HG02623 (cell line): ENCODE measurements around the gene EFNB2.

Experiments
- ATAC-seq: cut with Tn5 transposase; IDR thresholded peaks from one replicate; pipeline ENCODE4 v1.9.1; 2021; ENCODE audit warnings: moderate library complexity; ENCODE audit not compliant: unreplicated experiment

Gene EFNB2

DNA sequence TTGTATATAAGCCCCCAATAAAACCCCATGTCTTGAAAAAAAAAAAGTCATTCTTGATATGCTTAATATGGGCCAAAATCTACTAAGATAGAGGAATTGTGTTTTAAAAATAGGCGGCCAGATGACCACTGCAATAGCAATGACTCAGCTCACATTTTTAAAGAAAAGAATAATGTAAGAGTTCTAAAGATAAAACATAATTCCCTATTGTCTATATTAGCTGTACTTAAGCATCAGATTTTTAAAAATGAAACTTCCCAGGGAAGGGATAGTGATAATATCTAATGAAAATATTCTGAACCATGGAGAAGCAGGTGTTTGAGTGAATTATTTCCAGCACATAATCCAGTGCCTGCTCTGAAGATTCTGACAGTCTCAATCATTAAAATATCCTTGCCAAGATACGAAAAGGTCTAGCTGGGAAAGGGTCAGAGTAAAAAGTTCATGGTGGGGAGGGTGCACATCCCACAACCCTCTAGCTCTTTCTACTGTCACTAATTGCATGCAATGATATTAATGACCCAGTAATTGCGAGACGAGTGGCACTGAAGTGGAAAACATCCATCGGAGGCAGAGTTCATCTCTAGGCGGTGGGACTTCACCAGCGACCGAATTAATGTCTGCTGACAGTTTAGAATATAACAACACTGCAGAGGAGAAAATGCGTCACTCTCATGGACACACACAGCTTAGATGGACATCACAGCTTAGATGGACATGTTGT is 31.6 kb downstream of the EFNB2 start:
- ATAC-seq: no peak

GRCh38 chr13:106503272-106503671 is 32.2 kb downstream of the EFNB2 start:
- ATAC-seq: no peak

- no peak for ATAC-seq
These were observed 35.0 kb downstream of the EFNB2 start for GRCh38 chr13:106500445-106500844.

- peak; percentile 62 for ATAC-seq
These were observed 35.6 kb downstream of the EFNB2 start for GRCh38 chr13:106499896-106500295.

DNA sequence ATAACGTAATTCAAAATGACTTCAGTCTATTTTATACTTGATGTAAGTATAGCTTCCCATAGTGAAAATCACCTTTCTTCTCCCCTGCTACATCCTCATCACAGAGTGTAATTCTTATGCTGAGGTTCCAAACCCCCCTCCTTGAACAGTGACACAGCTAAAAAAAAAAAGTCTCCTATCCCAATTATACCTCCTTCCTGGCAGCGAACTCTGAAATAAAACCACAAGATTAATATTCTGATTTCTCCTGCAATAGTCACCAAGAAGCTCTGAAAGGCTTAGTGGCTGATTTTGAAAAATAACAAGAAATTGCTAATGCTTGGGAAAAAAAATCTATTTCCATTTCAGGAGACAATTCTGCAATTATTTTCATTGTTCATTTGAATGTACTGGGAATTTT is 36.3 kb downstream of the EFNB2 start:
- no peak for ATAC-seq

- ATAC-seq: no peak
These were observed 36.9 kb downstream of the EFNB2 start for GRCh38 chr13:106498571-106498970.

DNA sequence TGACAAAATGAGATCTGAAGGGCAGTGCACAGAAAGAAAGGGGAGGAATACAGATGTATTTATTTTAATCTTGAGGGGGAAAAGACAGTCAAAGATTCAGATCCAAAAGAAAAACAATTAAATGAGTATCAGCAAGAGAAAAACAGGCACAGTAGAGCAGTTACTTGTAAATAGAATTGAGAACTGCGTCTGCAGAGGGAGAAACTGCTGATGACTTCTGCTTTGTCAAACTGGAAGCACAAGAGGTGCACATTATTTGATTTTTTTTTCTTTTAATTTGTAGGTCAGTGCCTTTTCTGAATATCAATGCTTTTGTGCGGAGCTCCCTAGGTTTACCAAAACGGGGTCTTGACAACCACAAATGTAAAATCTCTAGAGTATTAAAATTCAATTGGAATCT is 37.3 kb downstream of the EFNB2 start:
- no peak for ATAC-seq

GRCh38 chr13:106497079-106497478 is 38.4 kb downstream of the EFNB2 start:
- ATAC-seq: no peak

DNA sequence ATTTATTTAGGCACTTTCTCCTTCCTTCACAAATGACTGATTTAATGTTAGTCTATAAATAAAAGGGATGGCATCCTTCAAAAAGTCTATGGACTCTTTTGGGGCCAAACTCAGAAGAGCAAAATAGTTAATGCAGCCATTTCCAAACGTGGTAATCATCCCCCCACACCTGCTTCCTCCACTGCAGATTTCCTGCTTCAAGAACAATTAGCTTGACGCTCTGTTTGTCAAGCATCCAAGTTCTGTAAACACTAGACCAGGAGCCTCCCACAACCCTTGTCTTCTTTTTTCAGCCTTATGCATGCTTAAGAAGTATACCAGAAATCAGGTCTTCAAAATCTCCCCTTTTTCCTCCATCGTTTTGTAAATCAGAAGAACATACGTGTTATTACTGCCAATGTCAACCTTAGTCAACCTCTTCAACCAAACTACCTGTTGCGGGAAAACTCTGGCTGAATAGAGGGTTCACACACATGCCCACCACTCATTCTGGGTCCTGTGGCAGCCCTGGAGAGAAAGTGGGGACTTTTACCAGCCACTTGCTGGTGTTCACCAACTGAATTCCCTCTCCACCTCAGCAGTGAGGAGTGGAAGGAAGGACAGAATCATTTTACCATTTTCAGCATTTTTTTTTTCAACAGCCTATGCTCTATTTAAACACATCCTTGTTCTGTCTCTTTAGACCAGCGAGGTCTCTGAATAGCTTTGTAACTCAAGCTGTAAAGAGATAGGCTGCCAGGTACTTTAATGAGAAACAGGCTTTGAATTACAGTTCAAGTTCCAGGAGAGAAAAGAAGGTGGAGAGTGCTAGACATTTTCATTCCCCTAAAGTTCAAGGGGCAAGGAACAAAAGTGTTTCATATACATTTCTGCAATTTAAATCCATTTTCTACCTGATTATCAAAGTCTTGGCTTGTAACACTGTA is 39.1 kb downstream of the EFNB2 start:
- no peak for ATAC-seq

DNA sequence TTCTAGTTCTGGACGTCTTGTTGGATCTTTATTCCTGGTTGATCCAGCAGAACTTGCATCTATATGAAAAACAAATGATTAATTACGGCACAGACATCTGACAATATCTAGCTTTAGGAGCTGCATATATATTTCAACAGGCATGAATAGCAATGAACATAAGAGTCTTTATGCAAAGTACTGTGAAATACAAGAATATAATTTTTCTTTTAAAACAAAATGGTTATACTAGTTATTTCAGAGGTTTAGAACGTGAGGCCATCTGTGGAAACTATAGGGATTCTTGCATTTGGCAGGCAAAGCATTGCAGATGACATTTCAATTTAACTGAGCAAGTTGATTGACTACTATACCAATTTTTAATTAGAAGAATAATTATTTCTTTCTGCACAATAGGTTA is 40.5 kb downstream of the EFNB2 start:
- ATAC-seq: no peak

DNA sequence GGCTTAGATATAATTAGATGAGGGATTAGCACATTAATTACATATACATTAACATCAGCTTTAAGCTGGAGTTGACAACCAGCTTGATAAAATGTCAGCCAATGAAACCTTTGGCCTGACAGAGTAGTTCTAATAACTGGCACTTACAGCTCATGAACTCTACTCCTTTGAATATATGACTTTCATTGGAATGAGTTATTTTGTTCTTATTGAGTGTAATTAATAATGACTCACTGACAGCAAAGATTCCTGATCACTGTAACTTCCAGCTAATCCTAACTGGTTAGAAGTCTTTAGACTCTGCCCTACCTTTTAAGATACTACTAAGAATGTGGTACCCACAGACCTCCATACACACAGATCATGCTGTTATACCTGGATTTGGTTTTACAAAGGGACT is 41.0 kb downstream of the EFNB2 start:
- no peak for ATAC-seq

GRCh38 chr13:106493533-106494220 is 41.8 kb downstream of the EFNB2 start:
- ATAC-seq: peak; percentile 85

GRCh38 chr13:106492588-106493475 is 42.6 kb downstream of the EFNB2 start:
- no peak for ATAC-seq

- ATAC-seq: no peak
These were observed 43.4 kb downstream of the EFNB2 start for GRCh38 chr13:106491928-106492587.

DNA sequence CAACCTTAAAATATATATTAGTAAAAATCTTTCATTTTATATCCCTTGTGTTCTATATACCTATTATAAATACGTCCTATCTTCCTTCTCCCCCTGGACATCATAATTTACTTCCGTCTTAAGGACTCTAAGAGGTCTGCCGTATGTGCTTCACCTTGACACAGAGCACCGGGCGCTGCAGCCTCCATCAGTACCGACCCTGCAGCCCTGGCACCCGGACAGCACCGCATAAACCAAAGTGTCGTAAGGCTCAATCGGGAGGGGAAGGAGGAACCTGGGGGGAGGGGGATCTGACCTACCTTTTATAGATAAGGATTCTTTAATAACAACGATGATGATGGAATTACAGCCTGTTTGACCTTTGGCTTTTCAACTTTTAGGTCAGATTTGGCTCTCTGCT is 44.0 kb downstream of the EFNB2 start:
- no peak for ATAC-seq

DNA sequence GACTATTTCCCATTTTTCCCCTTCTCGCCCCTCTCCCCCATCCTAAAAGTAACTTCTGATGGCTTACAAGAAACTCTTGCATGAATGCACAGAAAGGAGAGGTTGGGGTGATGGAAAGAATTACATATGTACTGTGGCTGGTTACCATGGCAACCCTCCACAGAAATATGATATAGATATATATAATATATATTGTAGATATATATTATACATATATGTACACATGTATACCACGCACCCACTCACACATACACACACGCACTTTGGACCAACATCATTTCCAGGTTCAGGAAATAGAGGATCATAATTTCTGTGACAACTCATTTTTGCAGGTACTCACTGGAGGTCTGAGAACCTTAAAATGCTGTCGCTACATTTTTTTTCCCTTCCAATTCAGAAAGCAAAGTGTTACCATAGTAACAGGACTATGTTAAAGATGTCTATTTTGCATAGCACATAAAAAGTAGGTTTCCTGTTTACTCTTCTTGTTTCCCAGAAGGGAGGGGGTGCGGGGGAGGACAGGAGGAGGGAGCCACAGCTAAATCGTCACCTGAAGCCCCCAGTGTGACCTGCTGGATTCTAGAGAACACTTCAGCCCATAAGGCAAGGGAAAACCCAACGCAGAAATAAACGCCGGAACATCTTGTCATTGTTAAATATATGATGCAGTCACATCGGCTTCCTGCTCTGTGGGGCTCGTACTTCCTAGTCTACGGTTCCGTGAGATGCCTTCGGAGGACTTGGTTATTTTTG is 44.7 kb downstream of the EFNB2 start:
- no peak for ATAC-seq

DNA sequence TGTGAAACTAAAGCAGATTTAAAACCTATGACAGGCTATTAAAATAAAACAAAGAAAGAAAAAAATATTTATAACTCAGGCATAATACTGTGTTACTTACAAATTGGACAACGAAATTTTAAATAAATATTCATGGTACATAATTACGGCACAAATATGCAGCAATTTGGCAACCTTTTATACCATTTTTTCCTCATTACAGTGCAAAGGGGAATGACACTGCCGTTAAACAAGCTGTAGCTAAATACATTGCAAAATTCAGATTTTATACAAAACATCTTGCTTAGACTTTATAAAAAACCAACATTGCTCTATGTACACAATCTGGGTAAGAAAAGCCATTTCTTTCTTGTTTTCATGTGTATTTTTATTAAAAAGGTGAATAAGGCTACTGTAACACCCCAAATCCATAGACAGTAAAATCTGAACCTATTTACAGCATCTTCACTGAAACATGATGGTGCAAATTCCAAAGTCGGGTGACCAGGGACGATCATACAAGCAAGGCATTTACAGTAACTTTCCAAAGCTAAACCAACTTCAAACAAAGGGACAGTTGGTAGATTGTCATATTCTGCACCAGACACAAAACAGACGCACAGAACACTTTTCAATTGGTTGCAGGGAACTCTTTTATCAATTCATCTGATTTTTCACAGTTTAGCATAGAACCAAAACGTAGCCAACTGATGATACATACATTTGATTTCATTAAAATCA is 45.5 kb downstream of the EFNB2 start:
- no peak for ATAC-seq

GRCh38 chr13:106488686-106489085 is 46.8 kb downstream of the EFNB2 start:
- ATAC-seq: no peak

DNA sequence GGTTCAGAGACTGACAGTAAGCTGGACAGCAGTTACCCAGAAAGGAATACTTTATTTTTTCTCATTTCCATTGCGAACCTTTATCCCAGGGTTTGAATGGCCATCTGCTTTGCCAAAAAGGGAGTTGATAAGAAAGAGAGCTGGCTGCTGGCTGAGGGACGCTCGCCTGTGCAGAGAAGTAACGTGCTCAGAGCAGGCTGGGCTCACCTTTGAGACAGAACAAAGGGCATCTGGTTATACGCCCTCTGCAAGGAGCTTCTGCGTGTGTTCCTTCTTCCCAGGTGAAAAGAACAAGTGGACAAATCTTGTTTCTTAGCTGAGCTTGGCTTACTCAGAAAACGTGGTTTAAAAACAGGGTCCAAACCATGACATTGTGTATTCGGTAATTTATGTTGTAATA is 47.4 kb downstream of the EFNB2 start:
- no peak for ATAC-seq
